Vagina (tissue), 2 donors: ENCODE results near the gene ENTPD2. TPM values are rescaled to one million over a fixed set of nuclear protein-coding genes. Genes with fewer than 3 reads are reported as not detected.

Source experiments
- DNase-seq, 2 donors: peaks; one replicate each; pipeline ENCODE4 v3.0.0-alpha.2; 2017; ENCODE audit errors: extremely low spot score in 2 of 2
- H3K27ac ChIP-seq: fragments of 200-600 bp; sonication (generic); one replicate; pipeline ENCODE4 v1.5.1; 2019
- H3K27me3 ChIP-seq: fragments of 200-600 bp; sonication (generic); one replicate; pipeline ENCODE4 v1.5.1; 2019
- H3K36me3 ChIP-seq, 2 donors: fragments of 200-600 bp; sonication (generic); one replicate each; pipeline ENCODE4 v1.5.1; 2017 to 2019
- H3K4me1 ChIP-seq: fragments of 200-600 bp; sonication (generic); one replicate; pipeline ENCODE4 v1.5.1; 2019
- H3K4me3 ChIP-seq, 2 donors: fragments of 200-600 bp; sonication (generic); 1 replicate in 1 of 2; 2 replicates in 1 of 2; pipeline ENCODE4 v1.5.1; 2016 to 2019
- H3K9me3 ChIP-seq: fragments of 200-600 bp; sonication (generic); one replicate; pipeline ENCODE4 v1.5.1; 2019
- CTCF ChIP-seq, 3 experiments: fragments of 450-650 bp in 2 of 3; fragments of 200-600 bp in 1 of 3; sonication (generic) in 1 of 3; IDR thresholded peaks; one replicate each; pipeline ENCODE4 v1.5.1; 2017 to 2019; ENCODE audit warnings: antibody characterized with exemption in 3 of 3, mild to moderate bottlenecking in 2 of 3, moderate library complexity in 2 of 3
- POLR2A ChIP-seq, 2 donors: fragments of 450-650 bp; IDR thresholded peaks; one replicate each; pipeline ENCODE4 v1.6.1; 2017; ENCODE audit warnings: antibody characterized with exemption in 2 of 2, mild to moderate bottlenecking in 2 of 2, moderate library complexity in 2 of 2
- POLR2AphosphoS5 ChIP-seq, 2 donors: sonication (generic); formaldehyde crosslinking; IDR thresholded peaks; one replicate each; pipeline ENCODE4 v1.9.0; 2017; ENCODE audit warnings: antibody characterized with exemption in 2 of 2, mild to moderate bottlenecking in 2 of 2, low read depth in 1 of 2; ENCODE audit not compliant: insufficient read depth in 1 of 2
- intact Hi-C: fragments of 100-400 bp; cut with DNase I; formaldehyde crosslinking; loops from one replicate; pipeline ENCODE4 v1.15.1; 2023
- total RNA-seq: library from RNA; depleted of rRNA; stranded (reverse); fragments of >200 nt; gene quantifications from one replicate; pipeline ENCODE4 v1.2.3, GENCODE V29; 2016

Gene ENTPD2
- total RNA-seq, 1 donor from 2014 or later: 4.9 TPM

GRCh38 chr9:137032858-137033257, 21.0 kb downstream of the ENTPD2 start:
- H3K4me1 ChIP-seq: peaks cover 29% of the 10 kb centered on the region
- H3K9me3 ChIP-seq: no peaks in the 10 kb centered on the region
- no peaks in the 10 kb centered on the region for H3K27me3 ChIP-seq
- no peaks in the 10 kb centered on the region for H3K36me3 ChIP-seq
- H3K4me3 ChIP-seq: no peak overlapping the region
- H3K27ac ChIP-seq: no peak overlapping the region
- intact Hi-C loops: no loop called here
- DNase-seq: no peak
- no peak for TF ChIP-seq POLR2A (IDR thresholded peaks at IDR 0.05)
- no peak for TF ChIP-seq CTCF (IDR thresholded peaks at IDR 0.05)
- no peak for TF ChIP-seq POLR2AphosphoS5 (IDR thresholded peaks at IDR 0.05; ENCODE audit: insufficient read depth in 1 of 2, low read depth in 1 of 2)

- peaks cover 35% of the 10 kb centered on the region for H3K4me1 ChIP-seq
- H3K4me3 ChIP-seq: no peak within 1 kb of the TSS
- H3K36me3 ChIP-seq: no peaks in the 10 kb centered on the region
- no peak for TF ChIP-seq POLR2A (IDR thresholded peaks at IDR 0.05)
- no peak for TF ChIP-seq CTCF (IDR thresholded peaks at IDR 0.05)
- TF ChIP-seq POLR2AphosphoS5 (IDR thresholded peaks at IDR 0.05; ENCODE audit: insufficient read depth in 1 of 2, low read depth in 1 of 2): no peak
- no peak for DNase-seq
- H3K27ac ChIP-seq: no peak within 1 kb of the TSS
- intact Hi-C loops: no loop called here
- H3K9me3 ChIP-seq: no peaks in the 10 kb centered on the region
- H3K27me3 ChIP-seq: no peaks in the 10 kb centered on the region
Observed at GRCh38 chr9:137031904-137032640, 21.8 kb downstream of the ENTPD2 start, which contains the start of gene FUT7. FUT7 (minus strand) TSS chr9:137032088; CDS start chr9:137031991, 97 bp downstream.

- no peak overlapping the region for H3K4me3 ChIP-seq
- H3K36me3 ChIP-seq: no peaks in the 10 kb centered on the region
- TF ChIP-seq POLR2AphosphoS5 (IDR thresholded peaks at IDR 0.05; ENCODE audit: insufficient read depth in 1 of 2, low read depth in 1 of 2) (no peak), POLR2A (IDR thresholded peaks at IDR 0.05) (no peak), CTCF (IDR thresholded peaks at IDR 0.05) (no peak)
- H3K27ac ChIP-seq: no peak overlapping the region
- peaks cover 47% of the 10 kb centered on the region for H3K4me1 ChIP-seq
- no peaks in the 10 kb centered on the region for H3K27me3 ChIP-seq
- intact Hi-C loops: no loop called here
- no peak for DNase-seq
- H3K9me3 ChIP-seq: no peaks in the 10 kb centered on the region
Observed at GRCh38 chr9:137030538-137031527, 23.0 kb downstream of the ENTPD2 start.

GRCh38 chr9:137030006-137030405, 23.9 kb downstream of the ENTPD2 start:
- no peak for TF ChIP-seq POLR2A (IDR thresholded peaks at IDR 0.05)
- TF ChIP-seq CTCF (IDR thresholded peaks at IDR 0.05): no peak
- no peak for TF ChIP-seq POLR2AphosphoS5 (IDR thresholded peaks at IDR 0.05; ENCODE audit: insufficient read depth in 1 of 2, low read depth in 1 of 2)
- Histone ChIP-seq H3K9me3 (no peaks in the 10 kb centered on the region), H3K36me3 (no peaks in the 10 kb centered on the region), H3K4me3 (no peak overlapping the region), H3K4me1 (peaks cover 47% of the 10 kb centered on the region), H3K27me3 (no peaks in the 10 kb centered on the region), H3K27ac (no peak overlapping the region)
- intact Hi-C loops: no loop called here
- no peak for DNase-seq
